PC-3 (cell line): Measurements from ENCODE around the gene ELMO2.

ENCODE experiments used
- CTCF ChIP-seq: fragments of 300-600 bp; sonication (generic); conservative IDR thresholded peaks from 2 replicates; pipeline ENCODE4 v1.5.1; 2017; ENCODE audit warnings: antibody characterized with exemption, low read depth, mild to moderate bottlenecking, low read length
- EZH2 ChIP-seq: fragments of 300-600 bp; sonication (generic); IDR thresholded peaks from one replicate; pipeline ENCODE4 v1.6.1; 2017; ENCODE audit warnings: antibody characterized with exemption, mild to moderate bottlenecking, low read length; ENCODE audit not compliant: unreplicated experiment
- EZH2phosphoT487 ChIP-seq: fragments of 300-600 bp; sonication (generic); IDR thresholded peaks from 2 replicates; pipeline ENCODE4 v1.6.1; 2018; ENCODE audit warnings: mild to moderate bottlenecking, antibody characterized with exemption, low read length, borderline replicate concordance

DNA sequence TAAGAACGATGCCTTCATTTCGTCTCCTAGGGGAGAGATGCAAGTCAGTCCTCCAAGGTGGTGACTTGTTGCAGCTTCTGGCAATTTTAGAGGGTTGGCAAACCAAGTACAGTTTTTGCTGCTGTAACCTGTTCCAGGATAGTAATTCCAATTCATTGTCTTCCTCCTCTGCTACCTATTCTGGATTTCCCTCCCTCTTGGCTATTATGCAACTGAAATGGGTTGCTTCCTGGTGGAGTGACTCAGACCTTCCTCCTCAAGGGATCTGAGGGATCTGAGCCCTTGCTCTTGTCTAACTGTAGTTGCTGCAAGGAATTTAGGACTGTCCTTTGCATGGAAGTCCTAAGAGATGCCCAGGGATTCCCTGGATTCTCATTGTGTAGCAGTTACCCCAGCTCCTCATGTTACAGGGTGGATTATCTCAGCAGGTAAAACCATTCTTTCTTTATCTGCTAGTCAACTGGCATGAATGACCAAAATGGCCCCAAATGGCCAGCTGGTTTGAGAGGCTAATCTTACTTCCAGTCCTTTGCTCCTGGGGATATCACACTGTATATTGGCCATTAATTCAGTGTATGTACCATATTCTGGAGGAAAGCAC lies 17.6 kb upstream of the ELMO2 start:
- no peak for TF ChIP-seq CTCF
- TF ChIP-seq EZH2phosphoT487: no peak
- no peak for TF ChIP-seq EZH2
